Stomach (tissue), 4 donors: ENCODE measurements around the gene DTWD1.

Experiments used
- EP300 ChIP-seq: sonication (generic); formaldehyde crosslinking; IDR thresholded peaks from one replicate; pipeline ENCODE4 v1.6.1; 2017; ENCODE audit warnings: antibody characterized with exemption
- POLR2A ChIP-seq, 4 donors: fragments of 450-650 bp; IDR thresholded peaks; one replicate each; pipeline ENCODE4 v1.6.1; 2016; ENCODE audit warnings: antibody characterized with exemption in 4 of 4, control low read depth in 2 of 4, mild to moderate bottlenecking in 1 of 4, moderate library complexity in 1 of 4
- TF ChIP-seq, protein P1 (sequence below), 7 experiments: fragments of 450-650 bp in 4 of 7; fragments of 200-600 bp in 3 of 7; sonication (generic) in 3 of 7; IDR thresholded peaks; one replicate each; pipeline ENCODE4 v1.5.1; 2016 to 2019; ENCODE audit warnings: antibody characterized with exemption in 7 of 7, control low read depth in 2 of 7, mild to moderate bottlenecking in 1 of 7

DNA sequence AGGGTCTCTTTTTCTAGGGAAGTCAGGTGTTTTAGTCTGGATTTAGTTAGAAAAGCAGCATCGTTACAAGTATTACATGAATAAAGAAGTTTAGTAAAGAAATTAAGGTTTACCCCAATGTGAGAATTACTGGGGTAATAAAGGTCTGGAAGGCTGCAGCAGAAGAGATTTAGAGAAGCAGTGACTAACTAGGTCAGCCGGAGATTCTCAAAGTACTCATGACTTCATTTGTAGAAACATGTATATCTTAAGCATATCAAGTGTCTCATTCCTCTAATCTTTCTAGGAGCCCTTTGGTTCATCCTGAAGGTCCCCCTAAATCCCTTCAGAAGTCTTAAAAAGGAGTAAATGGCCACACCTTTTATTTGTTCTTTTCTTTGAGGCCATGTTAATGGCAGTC is 26.0 kb downstream of the DTWD1 start:
- TF ChIP-seq POLR2A (IDR thresholded peaks at IDR 0.05), result no peak
- TF ChIP-seq, protein P1, sequence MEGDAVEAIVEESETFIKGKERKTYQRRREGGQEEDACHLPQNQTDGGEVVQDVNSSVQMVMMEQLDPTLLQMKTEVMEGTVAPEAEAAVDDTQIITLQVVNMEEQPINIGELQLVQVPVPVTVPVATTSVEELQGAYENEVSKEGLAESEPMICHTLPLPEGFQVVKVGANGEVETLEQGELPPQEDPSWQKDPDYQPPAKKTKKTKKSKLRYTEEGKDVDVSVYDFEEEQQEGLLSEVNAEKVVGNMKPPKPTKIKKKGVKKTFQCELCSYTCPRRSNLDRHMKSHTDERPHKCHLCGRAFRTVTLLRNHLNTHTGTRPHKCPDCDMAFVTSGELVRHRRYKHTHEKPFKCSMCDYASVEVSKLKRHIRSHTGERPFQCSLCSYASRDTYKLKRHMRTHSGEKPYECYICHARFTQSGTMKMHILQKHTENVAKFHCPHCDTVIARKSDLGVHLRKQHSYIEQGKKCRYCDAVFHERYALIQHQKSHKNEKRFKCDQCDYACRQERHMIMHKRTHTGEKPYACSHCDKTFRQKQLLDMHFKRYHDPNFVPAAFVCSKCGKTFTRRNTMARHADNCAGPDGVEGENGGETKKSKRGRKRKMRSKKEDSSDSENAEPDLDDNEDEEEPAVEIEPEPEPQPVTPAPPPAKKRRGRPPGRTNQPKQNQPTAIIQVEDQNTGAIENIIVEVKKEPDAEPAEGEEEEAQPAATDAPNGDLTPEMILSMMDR (IDR thresholded peaks at IDR 0.05), result no peak
- TF ChIP-seq EP300, result no peak
